Measurements from ENCODE around the gene AFM. TPM values are rescaled to one million over a fixed set of nuclear protein-coding genes. Genes with fewer than 3 reads are reported as not detected.

The AFM gene
- total and polyA plus RNA-seq, 2 of the 8 experiments (the other 6 are each of a cell fraction or from before 2014, with no cell fraction given): not detected

- no peaks in the 10 kb centered on the region for H4K20me1 ChIP-seq (replicated peaks in 1 of 2; ENCODE audit: control insufficient read depth in 1 of 2, insufficient read depth in 2 of 2, low read length in 2 of 2)
- no peaks in the 10 kb centered on the region for H3K79me1 ChIP-seq (ENCODE audit: low read depth, low read length)
- H3K79me2 ChIP-seq (ENCODE audit: control insufficient read depth in 1 of 2, insufficient read depth in 2 of 2, low read length in 2 of 2): no peaks in the 10 kb centered on the region
- 92% methylated on average over 3 of the region's 3 CpGs; no CpG with 5 or more reads in 1 of the 2 experiments for WGBS, 2 experiments (ENCODE audit: extremely low coverage in 1 of 2, insufficient coverage in 1 of 2, insufficient read length in 1 of 2, insufficient replicate concordance in 2 of 2, low coverage in 1 of 2, low lambda C conversion rate in 2 of 2, missing lambda C conversion rate in 1 of 2)
- no peak overlapping the region for H3K4ac ChIP-seq (replicated peaks; ENCODE audit: insufficient read length, low read depth, low read length)
- H2BK15ac ChIP-seq (ENCODE audit: low read length): no peak overlapping the region
- H2BK5ac ChIP-seq (ENCODE audit: low read depth, low read length): no peak overlapping the region
- DNase-seq (ENCODE audit: low read depth in 1 of 2, low spot score in 2 of 2) (no peak), FAIRE-seq (no peak)
- H3K4me1 ChIP-seq (replicated peaks in 1 of 4; ENCODE audit: control insufficient read depth in 3 of 4, insufficient read depth in 4 of 4, low read length in 3 of 4): peaks cover 0 to 4% (median 3%) of the 10 kb centered on the region in 4 experiments; a peak in 2 of 7 replicates
- H3K9me3 ChIP-seq (ENCODE audit: insufficient read depth in 2 of 2, low read depth in 1 of 2, low read length in 1 of 2): peaks cover 2 to 7% of the 10 kb centered on the region in 2 experiments; a peak in 1 of 4 replicates
- no peak for TF ChIP-seq TEAD4 (IDR thresholded peaks at IDR 0.05; ENCODE audit: low read depth, low read length)
- no peak for TF ChIP-seq BACH1 (IDR thresholded peaks at IDR 0.05; ENCODE audit: low read length)
- TF ChIP-seq TCF12 (IDR thresholded peaks at IDR 0.05; ENCODE audit: low read depth, low read length): no peak
- no peak for TF ChIP-seq ATF2 (IDR thresholded peaks at IDR 0.05; ENCODE audit: low read length)
- TF ChIP-seq RXRA (IDR thresholded peaks at IDR 0.05; ENCODE audit: insufficient read depth, low read depth, low read length): no peak
- no peak for TF ChIP-seq NRF1 (IDR thresholded peaks at IDR 0.05; ENCODE audit: low read depth, low read length)
- no peak for TF ChIP-seq CEBPB (IDR thresholded peaks at IDR 0.05; ENCODE audit: low read depth, low read length)
- no peak for TF ChIP-seq POU5F1 (IDR thresholded peaks at IDR 0.05; ENCODE audit: low read depth, low read length)
- TF ChIP-seq EZH2 (IDR thresholded peaks at IDR 0.05; ENCODE audit: low read depth, low read length, severe bottlenecking): no peak
- no peak for TF ChIP-seq JUN (IDR thresholded peaks at IDR 0.05; ENCODE audit: low read depth, low read length)
- no peak for TF ChIP-seq BRCA1 (IDR thresholded peaks at IDR 0.05; ENCODE audit: low read depth, low read length)
- no peak for TF ChIP-seq CBX8 (IDR thresholded peaks at IDR 0.05; ENCODE audit: borderline replicate concordance, low read depth, low read length)
- no peaks in the 10 kb centered on the region for H3K36me3 ChIP-seq (ENCODE audit: control insufficient read depth in 2 of 4, insufficient read depth in 4 of 4, low read length in 3 of 4)
- no peak overlapping the region for H3K56ac ChIP-seq (replicated peaks; ENCODE audit: insufficient read length, low read depth, low read length)
- H2AK5ac ChIP-seq (ENCODE audit: low read depth, low read length): no peak overlapping the region
- ChIA-PET POLR2A (ENCODE audit: partially characterized antibody) (no interaction called here), CTCF (ENCODE audit: partially characterized antibody) (interaction anchor here (0.9 kb wide), 1 partner anchor 20 kb away, joined by 5 read pairs; no protein-coding TSS in a partner anchor)
- no peak overlapping the region for H4K91ac ChIP-seq (replicated peaks; ENCODE audit: insufficient read length, low read length)
- H4K5ac ChIP-seq (ENCODE audit: insufficient read length, low read depth, low read length): no peak overlapping the region
- H4K8ac ChIP-seq (ENCODE audit: extremely low read depth, insufficient read depth, low read length): no peak overlapping the region
- no peak overlapping the region for H3K4me3 ChIP-seq (ENCODE audit: extremely low read depth in 1 of 4, insufficient read depth in 2 of 4, low read depth in 3 of 4, low read length in 4 of 4)
- H3K23ac ChIP-seq (ENCODE audit: insufficient read length): no peak overlapping the region
- no peak overlapping the region for H2BK12ac ChIP-seq (ENCODE audit: low read depth, low read length)
- no peaks in the 10 kb centered on the region for H3K23me2 ChIP-seq (ENCODE audit: low read depth, low read length)
- H2AFZ ChIP-seq (ENCODE audit: low read length): no peak overlapping the region
- H3K27me3 ChIP-seq (replicated peaks in 1 of 4; ENCODE audit: control insufficient read depth in 3 of 4, extremely low read depth in 1 of 4, insufficient read depth in 3 of 4, low read length in 3 of 4): no peaks in the 10 kb centered on the region
- no peak overlapping the region for H3K18ac ChIP-seq (ENCODE audit: extremely low read depth, low read length)
- H2BK120ac ChIP-seq (replicated peaks; ENCODE audit: low read depth, low read length): no peak overlapping the region
- H3K9ac ChIP-seq (replicated peaks in 1 of 4; ENCODE audit: extremely low read depth in 1 of 4, low read depth in 3 of 4, low read length in 3 of 4): no peak overlapping the region
- H2BK20ac ChIP-seq (ENCODE audit: low read length): no peak overlapping the region
- no peak overlapping the region for H3K27ac ChIP-seq (ENCODE audit: low read depth, low read length)
- H3K4me2 ChIP-seq (ENCODE audit: insufficient read depth in 1 of 2, low read depth in 2 of 2, low read length in 2 of 2): no peak overlapping the region
- no peak overlapping the region for H3K14ac ChIP-seq (ENCODE audit: insufficient read length)
Observed at GRCh38 chr4:73518340-73518739, 36.8 kb downstream of the AFM start.
